Measurements from ENCODE around the gene ZNF750. TPM values are rescaled to one million over a fixed set of nuclear protein-coding genes. Genes with fewer than 3 reads are reported as not detected.
A peak's percentile ranks its signal among the peaks of the same experiment; 100 is the strongest.

ZNF750 gene
- total and polyA plus RNA-seq, 4 donors: 0.11 to 0.66 TPM; not detected in 2

- Histone ChIP-seq H3K9me3 (ENCODE audit: control insufficient read depth, insufficient read depth, low read length) (no peaks in the 10 kb centered on the region), H3K36me3 (ENCODE audit: control insufficient read depth, insufficient read depth, low read length) (peaks cover 47% of the 10 kb centered on the region), H3K4me3 (ENCODE audit: low read depth, low read length) (no peak overlapping the region), H3K27me3 (ENCODE audit: control insufficient read depth, insufficient read depth, low read length) (no peaks in the 10 kb centered on the region), H3K4me1 (ENCODE audit: control insufficient read depth, insufficient read depth, low read length) (peaks cover 5% of the 10 kb centered on the region), H3K27ac (ENCODE audit: low read depth, low read length) (no peak overlapping the region)
- DNase-seq (ENCODE audit: low read depth in 4 of 6, low spot score in 6 of 6): no peak
- WGBS (ENCODE audit: insufficient coverage): 96% methylated on average over 4 of the region's 7 CpGs
These were observed 12.9 kb downstream of the ZNF750 start for GRCh38 chr17:82826956-82827355.

GRCh38 chr17:82826211-82826610, 13.6 kb downstream of the ZNF750 start:
- no peaks in the 10 kb centered on the region for H3K27me3 ChIP-seq (ENCODE audit: control insufficient read depth, insufficient read depth, low read length)
- H3K27ac ChIP-seq (ENCODE audit: low read depth, low read length): no peak overlapping the region
- peaks cover 40% of the 10 kb centered on the region for H3K36me3 ChIP-seq (ENCODE audit: control insufficient read depth, insufficient read depth, low read length)
- no peak for DNase-seq (ENCODE audit: low read depth in 4 of 6, low spot score in 6 of 6)
- peaks cover 5% of the 10 kb centered on the region for H3K4me1 ChIP-seq (ENCODE audit: control insufficient read depth, insufficient read depth, low read length)
- H3K4me3 ChIP-seq (ENCODE audit: low read depth, low read length): no peak overlapping the region
- no peaks in the 10 kb centered on the region for H3K9me3 ChIP-seq (ENCODE audit: control insufficient read depth, insufficient read depth, low read length)

GRCh38 chr17:82825540-82826124, 14.2 kb downstream of the ZNF750 start:
- Histone ChIP-seq H3K27me3 (ENCODE audit: control insufficient read depth, insufficient read depth, low read length) (no peaks in the 10 kb centered on the region), H3K36me3 (ENCODE audit: control insufficient read depth, insufficient read depth, low read length) (peaks cover 34% of the 10 kb centered on the region), H3K4me3 (ENCODE audit: low read depth, low read length) (no peak overlapping the region), H3K27ac (ENCODE audit: low read depth, low read length) (no peak overlapping the region), H3K9me3 (ENCODE audit: control insufficient read depth, insufficient read depth, low read length) (peaks cover 1% of the 10 kb centered on the region), H3K4me1 (ENCODE audit: control insufficient read depth, insufficient read depth, low read length) (peaks cover 5% of the 10 kb centered on the region)
- WGBS (ENCODE audit: insufficient coverage): 97% methylated on average over 6 of the region's 8 CpGs
- no peak for DNase-seq (ENCODE audit: low read depth in 4 of 6, low spot score in 6 of 6)

GRCh38 chr17:82823004-82823403, 16.8 kb downstream of the ZNF750 start:
- H3K36me3 ChIP-seq (ENCODE audit: control insufficient read depth, insufficient read depth, low read length): peaks cover 35% of the 10 kb centered on the region
- peaks cover 10% of the 10 kb centered on the region for H3K9me3 ChIP-seq (ENCODE audit: control insufficient read depth, insufficient read depth, low read length)
- no peaks in the 10 kb centered on the region for H3K4me1 ChIP-seq (ENCODE audit: control insufficient read depth, insufficient read depth, low read length)
- H3K4me3 ChIP-seq (ENCODE audit: low read depth, low read length): no peak overlapping the region
- WGBS (ENCODE audit: insufficient coverage): 85% methylated on average over 5 of the region's 5 CpGs
- no peak overlapping the region for H3K27ac ChIP-seq (ENCODE audit: low read depth, low read length)
- DNase-seq (ENCODE audit: low read depth in 4 of 6, low spot score in 6 of 6): no peak
- no peaks in the 10 kb centered on the region for H3K27me3 ChIP-seq (ENCODE audit: control insufficient read depth, insufficient read depth, low read length)

DNA sequence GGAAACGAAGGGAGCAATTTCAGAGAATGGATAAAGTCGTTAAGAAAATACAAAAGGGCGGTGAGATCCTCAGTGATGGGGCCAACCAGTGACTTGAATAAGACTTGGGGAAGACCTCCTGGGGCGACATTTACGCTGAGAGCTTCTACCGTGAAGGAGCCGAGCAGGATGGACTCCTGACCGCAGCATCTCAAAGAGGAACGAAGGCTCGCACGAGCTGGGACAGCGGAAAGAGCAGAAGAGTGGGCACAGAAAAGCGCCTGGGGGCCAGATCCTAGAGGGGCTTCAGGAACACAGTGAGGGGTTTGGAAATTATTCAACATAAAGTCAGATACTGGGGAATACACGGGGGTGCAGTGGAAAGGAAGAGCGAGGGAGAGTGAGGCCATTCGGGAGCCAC, 17.5 kb downstream of the ZNF750 start:
- H3K36me3 ChIP-seq (ENCODE audit: control insufficient read depth, insufficient read depth, low read length): peaks cover 35% of the 10 kb centered on the region
- WGBS (ENCODE audit: insufficient coverage): 86% methylated on average over 16 of the region's 16 CpGs
- DNase-seq (ENCODE audit: low read depth in 4 of 6, low spot score in 6 of 6): no peak
- H3K4me1 ChIP-seq (ENCODE audit: control insufficient read depth, insufficient read depth, low read length): no peaks in the 10 kb centered on the region
- H3K27me3 ChIP-seq (ENCODE audit: control insufficient read depth, insufficient read depth, low read length): no peaks in the 10 kb centered on the region
- H3K27ac ChIP-seq (ENCODE audit: low read depth, low read length): no peak overlapping the region
- peaks cover 10% of the 10 kb centered on the region for H3K9me3 ChIP-seq (ENCODE audit: control insufficient read depth, insufficient read depth, low read length)
- no peak overlapping the region for H3K4me3 ChIP-seq (ENCODE audit: low read depth, low read length)

DNA sequence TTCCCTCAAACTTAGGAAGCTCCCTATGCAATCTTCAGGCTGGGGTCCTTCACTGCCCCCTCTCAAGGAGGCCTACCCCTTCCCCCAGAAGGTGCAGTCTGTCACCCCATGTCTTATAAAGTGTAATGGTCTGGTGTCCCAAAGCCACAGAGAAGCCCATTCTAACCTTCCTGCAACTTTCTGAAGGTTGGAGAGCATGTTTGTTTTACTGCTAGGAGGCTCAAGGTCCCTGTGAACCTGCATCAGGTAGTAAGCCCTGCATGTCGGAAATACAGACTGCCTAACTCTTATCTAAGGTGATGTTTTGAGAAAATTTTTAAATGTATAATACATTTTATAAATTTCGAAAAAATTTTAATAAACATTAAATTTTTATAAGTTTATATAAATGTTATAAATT, 18.3 kb downstream of the ZNF750 start:
- Histone ChIP-seq H3K36me3 (ENCODE audit: control insufficient read depth, insufficient read depth, low read length) (peaks cover 38% of the 10 kb centered on the region), H3K9me3 (ENCODE audit: control insufficient read depth, insufficient read depth, low read length) (peaks cover 10% of the 10 kb centered on the region), H3K27ac (ENCODE audit: low read depth, low read length) (no peak overlapping the region), H3K27me3 (ENCODE audit: control insufficient read depth, insufficient read depth, low read length) (no peaks in the 10 kb centered on the region), H3K4me3 (ENCODE audit: low read depth, low read length) (no peak overlapping the region), H3K4me1 (ENCODE audit: control insufficient read depth, insufficient read depth, low read length) (no peaks in the 10 kb centered on the region)
- no CpG with 5 or more reads among the region's 2 CpGs for WGBS (ENCODE audit: insufficient coverage)
- no peak for DNase-seq (ENCODE audit: low read depth in 4 of 6, low spot score in 6 of 6)

GRCh38 chr17:82820278-82821251, 19.3 kb downstream of the ZNF750 start:
- DNase-seq (ENCODE audit: low read depth in 4 of 6, low spot score in 6 of 6): peak in 1 of 6 donors; percentile 12
- no peaks in the 10 kb centered on the region for H3K4me1 ChIP-seq (ENCODE audit: control insufficient read depth, insufficient read depth, low read length)
- 100% methylated on average over 4 of the region's 5 CpGs for WGBS (ENCODE audit: insufficient coverage)
- H3K27me3 ChIP-seq (ENCODE audit: control insufficient read depth, insufficient read depth, low read length): no peaks in the 10 kb centered on the region
- peaks cover 47% of the 10 kb centered on the region for H3K36me3 ChIP-seq (ENCODE audit: control insufficient read depth, insufficient read depth, low read length)
- H3K9me3 ChIP-seq (ENCODE audit: control insufficient read depth, insufficient read depth, low read length): peaks cover 10% of the 10 kb centered on the region
- H3K4me3 ChIP-seq (ENCODE audit: low read depth, low read length): no peak overlapping the region
- H3K27ac ChIP-seq (ENCODE audit: low read depth, low read length): no peak overlapping the region

- H3K36me3 ChIP-seq (ENCODE audit: control insufficient read depth, insufficient read depth, low read length): peaks cover 63% of the 10 kb centered on the region
- H3K27ac ChIP-seq (ENCODE audit: low read depth, low read length): no peak overlapping the region
- H3K9me3 ChIP-seq (ENCODE audit: control insufficient read depth, insufficient read depth, low read length): peaks cover 10% of the 10 kb centered on the region
- 97% methylated on average over 5 of the region's 5 CpGs for WGBS (ENCODE audit: insufficient coverage)
- H3K4me1 ChIP-seq (ENCODE audit: control insufficient read depth, insufficient read depth, low read length): no peaks in the 10 kb centered on the region
- no peaks in the 10 kb centered on the region for H3K27me3 ChIP-seq (ENCODE audit: control insufficient read depth, insufficient read depth, low read length)
- no peak overlapping the region for H3K4me3 ChIP-seq (ENCODE audit: low read depth, low read length)
- no peak for DNase-seq (ENCODE audit: low read depth in 4 of 6, low spot score in 6 of 6)
These were observed 21.9 kb downstream of the ZNF750 start for GRCh38 chr17:82817947-82818346.

GRCh38 chr17:82816358-82816757, 23.5 kb downstream of the ZNF750 start:
- peaks cover 10% of the 10 kb centered on the region for H3K9me3 ChIP-seq (ENCODE audit: control insufficient read depth, insufficient read depth, low read length)
- peaks cover 76% of the 10 kb centered on the region for H3K36me3 ChIP-seq (ENCODE audit: control insufficient read depth, insufficient read depth, low read length)
- no peak overlapping the region for H3K4me3 ChIP-seq (ENCODE audit: low read depth, low read length)
- H3K4me1 ChIP-seq (ENCODE audit: control insufficient read depth, insufficient read depth, low read length): no peaks in the 10 kb centered on the region
- no CpG with 5 or more reads among the region's 7 CpGs for WGBS (ENCODE audit: insufficient coverage)
- no peak for DNase-seq (ENCODE audit: low read depth in 4 of 6, low spot score in 6 of 6)
- H3K27me3 ChIP-seq (ENCODE audit: control insufficient read depth, insufficient read depth, low read length): no peaks in the 10 kb centered on the region
- no peak overlapping the region for H3K27ac ChIP-seq (ENCODE audit: low read depth, low read length)

All from spinal cord (tissue), 10 donors.